MV-4-11 (cell line): ENCODE measurements around the gene AADACL3.

ENCODE experiments used
- DNase-seq: peaks from one replicate; lab custom pipeline; 2025; lab: John Stamatoyannopoulos, UW

The AADACL3 gene

GRCh38 chr1:12769031-12769430 is 53.1 kb downstream of the AADACL3 start:
- DNase-seq: no peak

- DNase-seq: no peak
Measured at GRCh38 chr1:12769976-12770505, 54.1 kb downstream of the AADACL3 start.

GRCh38 chr1:12770620-12771019 is 54.7 kb downstream of the AADACL3 start:
- no peak for DNase-seq

- DNase-seq: no peak
Measured at GRCh38 chr1:12771186-12771585, 55.3 kb downstream of the AADACL3 start.

GRCh38 chr1:12772520-12772919 is 56.6 kb downstream of the AADACL3 start:
- no peak for DNase-seq

- no peak for DNase-seq
Measured at GRCh38 chr1:12773438-12773837, 57.5 kb downstream of the AADACL3 start, which contains the start of gene PRAMEF12. Gene PRAMEF12, plus strand, starts transcription at chr1:12773738. Its CDS starts 1,130 bp downstream, at chr1:12774868.

- no peak for DNase-seq
Measured at GRCh38 chr1:12774801-12775345, 59.0 kb downstream of the AADACL3 start.

- DNase-seq: no peak
Measured at GRCh38 chr1:12775443-12775842, 59.5 kb downstream of the AADACL3 start.

- DNase-seq: no peak
Measured at GRCh38 chr1:12776801-12777557, 61.1 kb downstream of the AADACL3 start.
